Activated CD4-positive, alpha-beta T cell treated with anti-CD3 and anti-CD28 coated beads, Interleukin-2, amount 50 U/mL, for 4 hours (primary cell): ENCODE results near the gene KBTBD4.
"Not testable (repeated sequence)": the region's sequence is repeated elsewhere in the genome, so short reads cannot be mapped to it uniquely, and the experiment has no call there.

Experiments used
- DNase-seq, 2 experiments: peaks; one replicate each; pipeline ENCODE4 v3.0.0-alpha.2; 2020

Gene KBTBD4

DNA sequence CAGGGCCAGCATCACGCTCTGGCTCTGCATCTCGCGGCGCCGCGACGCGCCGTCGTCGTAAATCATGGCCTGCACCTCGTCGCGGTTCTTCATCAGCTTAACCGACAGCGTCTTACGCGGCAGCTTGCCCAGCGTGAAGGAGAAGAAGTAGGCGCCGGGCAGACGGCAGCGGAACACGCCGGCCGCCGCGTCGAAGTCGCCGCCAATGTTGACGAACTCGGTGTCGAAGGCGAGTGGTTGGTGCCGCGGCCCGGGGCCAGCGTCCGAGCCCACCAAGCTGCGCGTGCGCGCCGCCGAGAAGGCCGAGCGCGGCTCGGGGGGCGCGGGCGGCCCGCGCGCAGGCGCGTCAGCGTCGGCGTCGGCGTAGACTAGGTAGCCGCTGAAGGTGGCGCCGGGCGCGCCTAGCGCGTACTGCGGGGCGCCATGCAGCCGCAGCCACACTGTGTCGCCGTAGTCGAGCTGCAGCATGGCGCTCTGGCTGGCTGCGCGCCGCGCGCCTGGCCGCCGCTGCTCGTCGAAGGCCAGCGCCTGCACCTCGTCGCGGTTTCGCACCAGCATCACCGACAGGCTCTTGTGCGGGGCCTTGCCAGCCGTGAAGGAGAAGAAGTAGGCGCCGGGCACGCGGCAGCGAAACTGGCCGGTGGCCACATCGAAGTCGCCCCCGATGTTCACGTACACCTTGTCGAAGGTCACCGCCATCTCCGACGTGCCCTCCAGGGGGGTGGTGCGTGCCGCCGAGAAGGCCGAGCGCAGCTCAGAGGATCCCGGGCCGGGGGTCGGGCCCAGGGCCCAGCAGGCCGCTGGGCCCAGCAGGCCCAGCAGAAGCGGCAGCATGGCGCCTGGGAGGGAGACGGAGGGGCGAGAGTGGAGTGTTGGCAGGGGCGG is 11.4 kb upstream of the KBTBD4 start:
- no peak for DNase-seq

DNA sequence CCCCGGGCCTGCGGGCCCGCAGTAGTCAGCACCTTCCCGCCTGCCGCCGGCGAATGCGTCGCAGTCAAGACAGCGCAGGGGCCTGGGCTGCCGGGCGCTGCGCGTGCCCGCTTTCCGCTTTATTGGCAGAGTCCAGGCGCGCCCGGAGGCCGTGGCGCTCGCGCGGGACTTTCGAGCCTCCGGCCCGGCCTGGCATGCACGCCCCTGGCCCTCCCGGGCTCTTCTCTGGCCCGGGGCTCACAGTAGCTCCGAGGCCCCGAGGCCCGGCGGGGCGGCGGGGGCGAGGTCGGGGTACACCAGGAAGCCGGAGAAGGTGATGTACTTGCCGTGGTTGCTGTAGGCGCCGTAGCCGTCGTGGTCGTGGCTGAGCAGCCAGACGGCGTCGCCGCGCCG is 10.8 kb upstream of the KBTBD4 start:
- DNase-seq: no peak

DNA sequence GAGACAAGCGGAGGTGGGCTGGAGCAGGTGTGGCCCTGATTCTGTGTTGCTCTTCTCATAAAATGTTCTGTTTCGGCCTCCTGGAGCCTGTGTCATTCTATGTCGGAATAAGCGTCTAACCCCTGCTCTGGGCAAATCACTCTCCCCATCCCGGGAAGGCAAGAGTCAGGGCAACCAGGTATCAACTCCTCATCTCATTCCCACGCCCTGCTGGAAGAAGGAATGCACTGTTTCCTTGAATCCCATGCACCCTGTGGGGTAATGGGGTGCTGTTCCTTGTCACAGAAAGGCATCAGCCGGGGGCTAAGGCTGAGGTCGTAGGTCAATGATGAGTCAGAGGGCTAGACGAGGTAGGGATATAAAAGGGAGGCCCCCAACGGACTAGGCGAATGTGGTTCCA is 10.3 kb upstream of the KBTBD4 start:
- no peak for DNase-seq

DNA sequence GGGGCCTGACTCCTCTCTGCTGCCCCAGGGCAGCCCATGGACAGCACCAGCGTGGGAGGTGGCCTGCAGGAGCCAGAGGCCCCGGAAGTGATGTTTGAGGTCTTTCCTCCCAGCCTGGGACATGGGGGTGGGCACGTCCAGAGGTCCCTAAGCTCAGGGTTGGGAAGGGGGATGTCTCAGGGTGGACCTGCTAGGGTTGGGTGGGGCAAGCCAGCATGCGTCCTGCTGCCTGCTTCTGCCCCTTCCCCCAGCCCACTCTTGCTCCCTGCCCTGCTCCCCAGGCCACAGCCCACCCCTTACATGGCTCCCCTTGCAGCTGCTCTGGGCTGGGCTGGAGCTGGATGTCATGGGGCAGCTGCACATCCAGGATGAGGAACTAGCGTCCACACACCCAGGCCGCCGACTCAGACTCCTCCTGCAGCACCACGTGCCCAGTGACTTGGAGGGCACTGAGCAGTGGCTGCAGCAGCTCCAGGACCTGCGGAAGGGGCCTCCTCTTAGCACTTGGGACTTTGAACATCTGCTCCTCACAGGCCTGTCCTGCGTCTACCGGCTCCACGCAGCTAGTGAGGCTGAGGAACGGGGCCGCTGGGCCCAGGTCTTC is 9.1 kb upstream of the KBTBD4 start:
- DNase-seq: no peak

DNA sequence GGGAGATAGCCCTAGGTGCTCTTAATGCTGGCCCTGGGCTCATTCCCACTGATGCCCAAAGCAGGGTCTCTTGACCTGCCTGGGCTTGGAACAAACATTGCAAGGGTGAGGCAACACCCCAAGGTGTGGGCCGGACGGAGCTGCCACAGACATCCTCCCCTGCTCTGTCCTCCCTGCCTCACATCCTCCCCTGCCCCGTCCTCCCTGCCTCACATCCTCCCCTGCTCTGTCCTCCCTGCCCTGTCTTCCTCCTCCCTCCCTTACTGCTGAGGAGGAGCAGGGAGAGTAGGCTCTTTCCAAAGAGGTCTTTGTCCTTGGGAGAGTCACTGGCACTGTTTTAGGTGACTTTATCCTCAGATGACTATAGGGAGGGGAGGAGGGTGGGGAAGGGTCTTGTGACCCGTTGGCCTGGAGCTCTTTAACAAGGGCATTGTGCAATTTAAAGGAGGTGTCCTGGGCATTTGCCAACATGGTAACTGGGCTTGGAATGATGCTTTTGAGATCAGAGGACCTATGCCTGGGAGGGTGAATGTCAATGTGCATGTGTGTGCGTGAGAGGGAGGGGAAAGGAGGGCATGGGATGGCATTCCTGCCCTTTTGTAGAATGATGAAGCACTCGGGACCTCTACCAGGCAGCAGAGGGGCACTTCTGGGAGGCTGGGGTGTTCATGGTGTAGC is 8.4 kb upstream of the KBTBD4 start:
- DNase-seq: no peak

DNA sequence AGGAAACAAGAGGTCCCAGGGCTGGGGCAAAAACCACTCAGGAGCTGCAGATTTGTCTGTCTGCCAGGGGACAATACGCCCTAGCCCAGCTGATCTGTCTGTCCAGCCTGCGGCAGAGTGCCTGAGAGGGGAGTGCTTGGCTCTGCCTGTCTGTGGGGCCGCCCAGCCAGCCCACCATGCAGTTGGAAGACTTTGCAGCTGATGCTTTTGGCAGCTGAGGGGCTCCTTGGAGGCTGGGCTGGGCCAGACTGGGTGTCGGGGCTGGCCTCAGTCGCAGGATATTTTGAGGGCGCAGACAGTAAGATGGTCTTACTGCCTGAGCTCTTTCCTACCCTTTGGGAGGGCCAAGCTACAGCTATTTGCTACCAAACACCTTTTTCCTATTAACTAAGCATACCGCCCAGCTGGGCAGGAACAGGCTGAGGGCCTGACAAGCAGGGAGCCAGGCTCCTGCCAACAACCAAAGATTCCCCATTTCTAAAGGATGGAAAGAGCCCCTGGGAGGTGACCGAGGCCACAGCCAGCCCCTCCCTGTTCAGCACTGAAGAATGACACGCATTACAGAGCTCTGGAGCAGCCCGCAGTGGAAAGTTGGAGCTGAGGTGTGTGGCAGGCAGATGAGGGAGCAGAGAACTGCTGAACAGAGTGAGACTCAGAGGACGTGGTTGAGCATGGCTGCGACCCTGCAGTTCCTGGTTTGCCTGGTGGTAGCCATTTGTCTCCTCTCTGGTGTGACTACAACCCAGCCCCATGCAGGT is 7.5 kb upstream of the KBTBD4 start, which contains the start of gene FAM180B:
Gene FAM180B (plus strand): TSS at position 581 of the 758 bp plus-strand sequence. CDS start 91 bp downstream, at position 672.
- no peak for DNase-seq

DNA sequence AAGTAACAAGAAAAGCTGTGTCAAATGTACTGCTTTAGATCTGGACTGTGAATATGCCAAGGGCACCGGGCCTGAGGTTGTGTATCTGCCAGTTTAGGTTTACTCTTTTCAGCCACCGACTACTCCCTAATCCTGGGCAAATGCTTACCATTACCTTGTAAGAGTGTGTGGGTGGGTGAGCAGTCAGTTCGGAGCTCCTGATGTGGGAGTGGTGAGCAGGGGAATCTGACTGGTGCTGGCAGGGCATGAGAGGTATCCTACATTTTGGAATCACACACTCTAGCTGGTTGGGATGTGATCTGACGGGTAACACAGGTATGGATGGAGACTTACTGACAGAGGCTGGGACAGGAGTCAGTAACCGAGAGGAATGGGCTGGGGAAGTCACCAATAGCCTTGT is 5.1 kb upstream of the KBTBD4 start:
- DNase-seq: no peak

DNA sequence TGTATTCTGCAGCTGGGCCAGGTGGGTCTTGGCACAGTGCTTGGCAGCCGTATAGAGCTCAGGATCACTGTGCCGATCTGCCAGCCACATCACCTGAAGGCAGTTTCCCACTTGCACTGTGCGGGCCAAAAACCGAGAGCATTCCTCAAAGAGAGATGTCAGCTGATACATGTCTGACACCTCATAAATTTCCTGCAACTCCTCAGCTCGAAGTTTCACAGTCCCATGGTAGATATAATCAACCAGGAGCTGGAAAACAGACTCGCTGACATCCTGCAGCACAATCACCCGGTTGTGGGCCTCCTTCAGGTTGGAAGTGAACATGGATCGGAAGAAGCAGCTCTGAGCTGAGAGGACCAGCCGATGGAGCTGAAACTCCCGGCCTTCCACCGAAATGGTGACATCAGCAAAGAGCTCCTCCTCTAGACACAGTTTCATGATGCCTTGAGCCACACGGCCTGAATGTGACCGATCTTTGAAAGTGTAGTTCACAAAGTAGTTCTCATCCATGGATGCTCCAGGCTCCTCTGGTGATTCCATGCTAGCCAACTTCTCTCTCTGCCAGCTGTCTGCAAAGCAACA is 1.2 kb downstream of the KBTBD4 start:
- DNase-seq: no peak

DNA sequence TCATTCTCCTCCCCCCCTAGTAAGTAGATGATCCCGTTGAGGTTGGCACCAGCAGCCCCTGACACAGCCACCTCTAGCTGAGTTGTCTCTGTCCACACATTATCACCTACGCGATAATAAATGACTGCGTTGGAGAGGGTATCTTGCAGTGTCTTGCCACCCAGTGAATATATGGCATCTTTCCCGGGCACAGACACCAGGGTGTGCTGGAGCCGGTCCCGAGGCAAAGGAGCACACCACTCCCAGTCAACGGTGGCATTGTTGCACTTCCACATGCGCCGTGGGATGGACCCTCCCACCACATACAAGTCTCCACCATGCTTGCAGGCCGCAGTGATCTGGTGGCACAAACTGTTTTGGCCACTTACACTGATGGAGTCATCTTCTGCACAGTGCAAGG is 5.4 kb downstream of the KBTBD4 start:
- DNase-seq: no peak

DNA sequence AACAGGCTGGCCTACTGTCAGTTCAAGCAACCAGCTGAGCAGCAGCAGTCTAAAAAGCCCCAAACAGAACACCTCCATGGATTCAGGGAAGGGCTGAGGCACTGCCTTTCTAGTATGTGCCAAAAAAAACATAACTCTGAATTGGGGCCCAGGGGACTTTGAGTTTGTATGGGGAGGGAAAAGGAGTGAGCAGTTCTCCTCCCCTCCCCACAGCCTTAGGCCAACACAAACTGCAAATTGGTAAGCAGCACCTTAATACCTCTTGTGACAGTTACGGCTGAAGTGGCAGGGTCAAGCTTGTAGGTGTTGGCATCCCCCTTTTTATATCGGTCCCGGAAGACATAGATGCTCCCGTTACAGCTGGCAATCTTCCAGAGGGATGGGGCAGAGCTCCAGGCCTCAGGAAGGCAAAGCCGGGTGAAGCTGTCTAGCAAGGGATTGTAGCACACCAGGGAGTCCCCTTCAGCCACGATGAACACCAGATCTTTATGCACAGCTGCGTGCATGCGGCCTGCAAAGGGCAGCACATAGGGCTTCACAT is 6.0 kb downstream of the KBTBD4 start:
- no peak for DNase-seq

DNA sequence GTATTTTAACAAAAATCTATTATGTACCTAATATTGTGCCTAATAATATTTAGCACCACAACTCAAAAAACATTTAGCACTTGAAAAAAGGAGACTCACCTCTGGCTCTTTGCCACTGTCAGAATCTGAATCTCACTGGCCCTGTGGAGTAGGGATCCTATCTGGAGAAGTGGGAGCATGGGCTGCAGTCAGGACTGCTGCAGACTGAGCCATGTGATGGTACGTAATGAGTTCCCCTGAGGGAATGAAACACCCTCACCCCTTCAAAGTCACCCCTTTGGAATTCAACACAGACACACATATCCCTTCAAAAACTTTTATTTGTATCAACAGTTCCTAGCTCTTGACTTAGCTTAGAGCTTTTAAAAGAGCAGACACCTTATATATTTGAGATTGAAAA is 6.9 kb downstream of the KBTBD4 start:
- no peak for DNase-seq

DNA sequence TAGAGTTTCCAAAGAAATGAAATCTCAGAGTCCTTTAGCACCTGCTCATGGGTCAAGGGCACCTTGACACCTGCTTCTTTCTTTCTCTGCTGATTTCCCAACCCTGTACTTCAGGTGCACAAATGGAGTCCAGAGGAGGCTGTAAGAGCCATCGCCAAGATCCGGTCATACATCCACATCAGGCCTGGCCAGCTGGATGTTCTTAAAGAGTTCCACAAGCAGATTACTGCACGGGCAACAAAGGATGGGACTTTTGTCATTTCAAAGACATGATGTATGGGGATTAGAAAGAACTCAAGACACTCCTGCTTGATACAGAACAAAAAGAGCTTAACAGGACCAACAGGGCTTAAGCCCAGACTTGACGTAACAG is 7.4 kb downstream of the KBTBD4 start:
- no peak for DNase-seq

DNA sequence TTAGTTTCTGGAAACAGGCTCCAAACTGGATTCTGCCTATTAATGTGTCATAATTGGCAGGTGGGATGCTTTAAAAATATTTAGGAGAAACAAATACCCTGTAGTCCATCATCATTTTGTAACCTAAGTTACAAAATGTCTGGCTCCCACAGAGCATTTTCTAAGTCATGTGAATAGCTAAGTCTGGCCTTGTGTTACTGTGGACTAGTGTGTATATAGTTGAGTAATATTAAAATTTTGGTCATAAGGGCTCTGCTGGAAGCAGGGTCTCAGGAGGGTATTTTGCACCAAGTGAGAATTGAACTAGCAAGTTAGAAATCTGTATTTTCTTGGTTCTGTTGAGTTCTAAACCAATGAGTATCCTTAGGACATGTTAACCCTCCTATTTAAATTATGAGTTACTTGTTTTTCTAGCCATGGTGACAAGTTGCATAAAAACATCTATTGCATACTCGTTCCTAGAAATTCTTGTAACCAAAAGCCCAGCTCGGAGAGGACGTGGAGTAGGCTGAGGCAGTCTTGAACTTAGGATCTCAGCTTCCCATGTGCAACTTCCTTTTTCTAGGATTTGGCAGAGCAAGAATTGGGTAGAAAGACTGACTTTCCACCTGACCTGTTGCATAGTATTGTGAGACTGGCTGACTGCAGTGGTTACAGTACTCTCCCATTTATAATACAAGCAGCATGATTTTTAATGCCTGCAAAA is 8.0 kb downstream of the KBTBD4 start:
- no peak for DNase-seq

DNA sequence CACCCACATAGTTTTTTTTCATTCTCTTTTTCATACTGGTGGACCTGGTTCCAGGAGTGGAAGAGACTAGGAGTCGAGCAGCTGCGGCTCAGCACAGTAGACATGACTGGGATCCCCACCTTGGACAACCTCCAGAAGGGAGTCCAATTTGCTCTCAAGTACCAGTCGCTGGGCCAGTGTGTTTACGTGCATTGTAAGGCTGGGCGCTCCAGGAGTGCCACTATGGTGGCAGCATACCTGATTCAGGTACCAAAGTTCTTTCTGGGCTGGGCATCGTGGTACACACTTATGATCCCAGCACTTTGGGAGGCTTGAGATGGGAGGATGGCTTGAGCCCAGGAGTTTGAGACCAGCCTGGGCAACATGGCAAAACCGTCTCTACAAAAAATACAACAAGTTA is 9.1 kb downstream of the KBTBD4 start:
- no peak for DNase-seq

DNA sequence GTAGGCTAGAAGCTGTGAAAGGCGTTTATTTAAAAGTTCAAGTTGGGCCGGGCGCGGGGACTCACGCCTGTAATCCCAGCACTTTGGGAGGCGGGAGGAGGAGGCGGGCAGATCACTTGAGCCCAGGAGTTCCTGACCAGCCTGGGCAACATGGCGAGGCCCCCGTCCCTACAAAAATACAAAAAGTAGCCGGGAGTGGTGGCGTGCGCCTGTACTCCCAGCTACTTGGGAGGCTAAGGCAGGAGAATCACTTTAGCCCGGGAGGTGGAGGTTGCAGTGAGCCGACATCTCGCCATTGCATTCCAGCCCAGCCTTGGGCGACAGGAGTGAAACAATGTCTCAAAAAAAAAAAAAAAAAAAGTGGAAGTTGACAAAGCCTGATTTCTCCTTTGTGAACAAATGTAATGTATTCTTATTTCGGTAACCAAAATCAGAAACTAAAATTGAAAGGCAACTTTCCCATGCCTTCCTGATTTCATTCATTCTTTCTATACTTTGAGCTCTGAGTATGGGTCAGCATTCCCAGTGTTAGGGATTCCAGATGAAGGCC is 12.5 kb downstream of the KBTBD4 start:
- no peak for DNase-seq

DNA sequence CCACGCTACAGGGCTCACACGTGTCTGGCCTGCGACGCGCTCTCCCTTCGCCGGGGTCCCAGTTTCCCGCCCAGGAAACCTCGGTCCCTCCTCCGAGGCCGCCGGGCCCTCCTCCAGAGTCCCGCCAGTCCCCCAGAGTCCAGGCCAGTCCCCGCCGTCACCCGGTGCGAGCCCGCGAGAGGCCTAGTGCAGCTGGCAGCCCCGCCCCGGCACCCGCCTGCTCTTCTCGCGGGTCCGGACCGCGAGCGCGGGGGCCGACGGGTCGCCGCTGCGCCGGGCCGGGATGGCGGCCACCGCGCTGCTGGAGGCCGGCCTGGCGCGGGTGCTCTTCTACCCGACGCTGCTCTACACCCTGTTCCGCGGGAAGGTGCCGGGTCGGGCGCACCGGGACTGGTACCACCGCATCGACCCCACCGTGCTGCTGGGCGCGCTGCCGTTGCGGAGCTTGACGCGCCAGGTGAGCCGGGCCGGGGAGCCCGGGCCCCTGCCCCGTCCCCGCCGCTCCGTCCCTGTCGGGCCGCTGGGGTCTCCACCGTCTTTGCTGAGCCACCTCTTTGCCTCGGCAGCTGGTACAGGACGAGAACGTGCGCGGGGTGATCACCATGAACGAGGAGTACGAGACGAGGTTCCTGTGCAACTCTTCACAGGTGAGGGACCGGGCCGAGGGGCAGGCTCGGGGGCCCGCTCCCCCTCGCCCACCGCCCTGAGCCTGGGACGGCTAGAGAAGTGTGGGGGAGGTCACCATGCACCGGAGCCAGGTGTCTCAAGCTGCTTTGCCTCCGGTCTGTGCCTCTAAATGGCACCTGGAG is 13.2 kb downstream of the KBTBD4 start, which contains the start of gene PTPMT1:
Gene PTPMT1 (plus strand): TSS at position 260 of the 809 bp plus-strand sequence. CDS start 24 bp downstream, at position 284.
- DNase-seq: peak; percentile 41 to 53

DNA sequence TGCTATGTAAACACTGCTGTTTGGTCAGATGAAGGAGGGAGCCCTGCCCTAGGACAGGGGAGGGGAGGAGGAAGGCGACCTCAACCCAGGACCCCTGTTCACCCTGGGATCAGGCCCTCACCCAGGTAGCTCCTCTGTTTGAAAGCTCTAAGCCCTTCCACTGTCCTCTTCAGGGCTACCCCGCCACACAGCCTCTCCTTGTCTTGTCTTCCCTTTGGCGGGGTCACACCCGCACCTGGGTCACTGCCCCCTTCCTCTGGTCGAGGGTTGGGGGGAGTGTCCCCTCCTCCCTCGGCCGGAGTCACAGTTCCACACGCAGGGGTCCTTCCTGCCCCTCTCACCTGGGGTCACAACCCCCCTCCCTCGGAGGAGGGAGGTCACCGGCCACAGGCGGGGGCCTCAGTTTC is 13.8 kb downstream of the KBTBD4 start:
- no peak for DNase-seq

DNA sequence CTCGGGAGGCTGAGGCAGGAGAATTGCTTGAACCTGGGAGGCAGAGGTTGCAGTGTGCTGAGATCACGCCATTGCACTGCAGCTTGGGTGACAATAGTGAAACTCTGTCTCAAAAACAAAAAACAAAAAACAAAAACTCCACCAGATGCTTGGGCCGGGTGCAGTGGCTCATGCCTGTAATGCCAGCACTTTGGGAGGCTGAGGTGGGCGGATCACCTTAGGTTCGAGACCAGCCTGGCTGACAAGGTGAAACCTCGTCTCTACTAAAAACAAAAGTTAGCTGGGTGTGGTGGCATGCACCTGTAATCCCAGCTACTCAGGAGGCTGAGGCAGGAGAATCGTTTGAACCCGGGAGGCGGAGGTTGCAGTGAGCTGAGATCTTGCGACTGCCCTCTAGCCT is 14.4 kb downstream of the KBTBD4 start:
- not testable (repeated sequence) for DNase-seq

DNA sequence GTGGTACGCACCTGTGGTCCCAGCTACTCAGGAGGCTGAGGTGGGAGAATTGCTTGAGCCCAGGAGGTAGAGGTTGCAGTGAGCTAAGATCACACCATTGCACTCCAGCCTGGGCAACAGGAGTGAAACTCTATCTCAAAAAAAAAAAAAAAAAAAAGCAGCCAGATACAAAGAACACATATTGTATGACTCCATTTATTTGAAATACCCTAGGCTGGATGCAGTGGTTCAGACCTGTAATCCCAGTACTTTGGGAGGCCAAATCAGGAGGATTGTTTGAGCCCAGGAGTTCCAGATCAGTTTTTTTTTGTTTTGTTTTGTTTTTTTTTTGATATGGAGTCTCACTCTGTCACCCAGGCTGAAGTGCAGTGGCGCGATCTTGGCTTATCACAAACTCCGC is 16.4 kb downstream of the KBTBD4 start:
- not testable (repeated sequence) for DNase-seq

DNA sequence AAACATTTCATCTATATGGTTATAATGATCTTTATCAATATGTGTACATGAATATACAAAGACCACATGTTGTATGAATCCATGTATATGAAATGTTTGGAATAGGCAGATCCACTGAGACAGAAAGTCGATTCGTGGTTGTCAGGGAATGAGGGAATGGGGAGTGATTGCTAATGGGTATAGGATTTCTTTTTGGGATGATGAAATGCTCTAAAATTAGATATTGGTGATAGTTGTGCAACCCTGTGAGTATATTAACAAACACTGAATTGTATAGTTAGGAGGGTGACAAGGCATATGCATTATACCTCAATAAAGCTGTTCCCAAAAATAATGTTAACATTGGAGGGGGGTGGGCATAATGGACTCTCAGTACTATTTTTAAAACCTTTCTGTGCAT is 18.3 kb downstream of the KBTBD4 start:
- no peak for DNase-seq
